ENCODE measurements around the gene MAGEH1. TPM values are rescaled to one million over a fixed set of nuclear protein-coding genes. Genes with fewer than 3 reads are reported as not detected.

Gene MAGEH1
- total RNA-seq, 1 donor from 2014 or later, result 2.1 TPM

DNA sequence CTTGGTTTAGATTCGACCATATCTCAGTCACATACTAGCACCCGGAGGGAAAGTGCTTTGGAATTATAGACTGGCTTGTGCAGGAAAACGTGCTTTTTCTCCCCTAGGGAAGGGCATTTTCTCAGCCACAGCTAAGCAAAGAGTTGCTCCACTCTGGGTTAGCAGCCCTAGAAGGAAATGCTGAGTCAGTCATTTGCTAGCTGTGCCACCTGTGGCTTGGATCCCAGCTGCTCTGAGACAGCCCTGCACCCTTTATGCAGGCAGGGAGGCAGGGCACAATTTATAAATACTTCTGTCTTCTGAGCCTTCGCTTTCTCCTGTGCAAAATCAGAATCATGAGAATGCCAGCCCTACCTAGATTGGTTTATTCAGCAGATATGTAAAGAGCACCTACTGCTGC lies 39.0 kb downstream of the MAGEH1 start:
- ATAC-seq, result no peak

Other genes starting within 250 kb of the MAGEH1 start
- gene PAGE5, start 231.8 kb upstream of the MAGEH1 start, total RNA-seq, result not detected
- not detected for gene PAGE3, start 187.2 kb upstream of the MAGEH1 start, total RNA-seq
- gene USP51, start 37.7 kb downstream of the MAGEH1 start, total RNA-seq, result 0.40 TPM
- gene FOXR2, start 171.3 kb downstream of the MAGEH1 start, total RNA-seq, result not detected

Data from esophagus mucosa (tissue), 1 donor.